Retinal pigment epithelial cell (primary cell): ENCODE measurements around the gene FXYD2.

Experiments used
- DNase-seq: peaks from one replicate; pipeline ENCODE4 v3.0.0-alpha.2; 2010; ENCODE audit warnings: low read depth
- H3K4me3 ChIP-seq: 2 replicates; pipeline ENCODE4 v1.5.1; 2011; ENCODE audit warnings: mild to moderate bottlenecking, low read length, control low read depth, moderate library complexity
- CTCF ChIP-seq: conservative IDR thresholded peaks from 2 replicates; pipeline ENCODE4 v1.5.1; 2011; ENCODE audit warnings: low read depth, low read length, control low read depth, inconsistent platforms

Gene FXYD2

DNA sequence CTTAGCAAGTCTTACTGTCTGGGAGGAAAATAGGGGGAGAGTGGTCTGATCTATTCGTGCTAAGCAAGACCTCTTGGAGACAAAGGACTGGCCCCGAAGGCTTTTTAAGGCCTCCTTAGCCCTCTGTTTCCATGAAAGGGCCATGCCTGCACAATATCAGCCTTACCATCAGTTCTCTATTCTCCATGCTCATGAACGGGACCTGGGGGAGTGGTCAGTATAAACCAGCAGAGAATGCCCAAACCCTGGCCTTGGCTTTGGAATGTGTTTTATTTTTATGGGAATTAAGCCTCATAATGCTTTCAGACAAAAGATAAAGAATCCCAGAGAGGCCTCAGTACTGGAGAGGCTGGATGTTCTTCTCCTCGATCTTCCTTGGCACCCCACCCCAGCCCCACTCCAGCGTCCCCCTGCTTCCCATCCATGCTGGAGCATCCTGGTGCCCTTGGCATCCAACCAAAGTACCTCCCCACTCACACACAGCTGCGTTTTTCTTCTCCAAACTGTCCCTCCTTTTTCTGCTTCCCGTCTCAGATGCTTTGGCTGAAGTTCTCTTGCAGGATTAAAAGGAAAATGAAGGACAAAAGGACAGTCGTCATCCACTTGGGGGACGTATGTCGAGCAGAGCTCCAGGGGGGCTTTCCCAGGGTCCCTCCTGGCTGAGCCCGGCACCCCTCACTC is 33.3 kb upstream of the FXYD2 start:
- TF ChIP-seq CTCF = no peak
- DNase-seq = no peak
- no peak overlapping the region for H3K4me3 ChIP-seq

- TF ChIP-seq CTCF = no peak
- H3K4me3 ChIP-seq = no peak overlapping the region
- DNase-seq = no peak
These were observed 31.5 kb upstream of the FXYD2 start for GRCh38 chr11:117855912-117856651.

GRCh38 chr11:117855186-117855845 is 30.8 kb upstream of the FXYD2 start:
- DNase-seq = no peak
- TF ChIP-seq CTCF = no peak
- H3K4me3 ChIP-seq = no peak overlapping the region

GRCh38 chr11:117852309-117852708 is 27.8 kb upstream of the FXYD2 start:
- no peak for TF ChIP-seq CTCF
- H3K4me3 ChIP-seq = no peak overlapping the region
- DNase-seq = no peak

- DNase-seq = no peak
- no peak overlapping the region for H3K4me3 ChIP-seq
- no peak for TF ChIP-seq CTCF
These were observed 27.3 kb upstream of the FXYD2 start for GRCh38 chr11:117851852-117852251.

DNA sequence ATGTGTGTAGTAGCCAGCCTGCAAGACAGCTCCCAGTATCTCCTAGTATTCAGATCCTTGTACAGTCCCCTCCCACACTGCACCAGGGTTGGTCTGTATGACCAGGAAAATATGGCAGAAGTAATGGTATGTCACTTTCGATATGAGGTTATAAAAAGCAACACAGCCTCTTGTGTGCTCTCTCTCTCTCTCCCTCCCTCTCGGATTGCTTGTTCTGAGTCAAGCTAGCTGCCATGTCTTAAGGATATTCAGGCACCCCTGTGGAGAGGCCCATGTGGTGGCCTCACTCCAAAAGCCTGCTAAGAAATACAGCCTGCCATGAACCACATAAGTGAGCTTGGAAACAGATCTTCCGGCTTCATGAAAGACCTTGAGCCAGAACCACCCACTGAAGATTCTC is 26.6 kb upstream of the FXYD2 start:
- DNase-seq = no peak

More for the DNA sequence above, 26.6 kb upstream of the FXYD2 start:
- no peak for TF ChIP-seq CTCF
- no peak overlapping the region for H3K4me3 ChIP-seq
